ENCODE measurements around the gene MAU2. TPM values are rescaled to one million over a fixed set of nuclear protein-coding genes. Genes with fewer than 3 reads are reported as not detected.

Gene MAU2
- total and polyA plus RNA-seq, 4 donors = 7.5 to 31.0 (median 17.9) TPM

DNA sequence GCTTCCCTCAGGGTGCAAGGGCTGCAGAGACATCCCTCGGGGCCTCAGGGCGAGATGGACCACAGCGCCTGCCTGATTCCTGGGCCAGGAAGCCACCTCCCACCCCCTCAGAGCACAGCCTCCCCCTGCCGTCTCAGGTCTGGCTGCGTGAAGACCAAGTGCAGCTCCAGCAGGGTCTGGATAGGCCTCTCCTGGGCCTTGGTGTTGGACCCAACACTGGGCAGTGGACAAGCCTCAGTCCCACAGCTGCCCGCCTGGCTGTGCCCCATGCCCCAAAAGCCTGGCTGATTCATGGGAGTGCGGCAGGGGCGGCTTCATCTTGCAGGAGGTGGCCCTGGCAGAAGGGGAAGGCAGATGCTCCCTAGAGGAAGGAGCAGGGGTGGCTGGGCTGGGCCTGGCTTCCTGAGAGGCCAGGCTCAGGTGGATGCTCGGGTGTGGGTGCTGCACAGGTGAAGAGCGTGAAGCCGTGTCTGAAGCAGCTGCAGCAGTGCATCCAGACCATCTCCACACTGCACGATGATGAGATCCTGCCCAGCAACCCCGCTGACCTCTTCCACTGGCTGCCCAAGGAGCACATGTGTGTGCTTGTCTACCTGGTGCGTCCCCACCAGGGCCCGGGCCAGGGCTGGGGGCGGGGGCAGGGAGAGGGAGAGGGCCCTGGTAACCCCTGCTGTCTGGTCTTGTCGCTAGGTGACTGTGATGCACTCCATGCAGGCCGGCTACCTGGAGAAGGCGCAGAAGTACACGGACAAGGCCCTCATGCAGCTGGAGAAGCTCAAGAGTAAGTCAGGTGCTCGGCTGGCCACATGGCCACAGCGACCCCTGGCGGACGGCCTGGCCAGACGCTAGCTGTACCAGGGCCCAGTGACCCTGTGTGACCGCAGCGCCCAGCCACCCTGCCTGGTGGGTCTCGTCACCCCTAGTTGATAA lies 21.7 kb downstream of the MAU2 start:
- Histone ChIP-seq H3K27me3 (ENCODE audit: control insufficient read depth in 4 of 4, insufficient read depth in 4 of 4, low read length in 3 of 4) (no peaks in the 10 kb centered on the region), H3K9me3 (ENCODE audit: control insufficient read depth in 4 of 4, low read length in 3 of 4) (no peaks in the 10 kb centered on the region), H3K27ac (ENCODE audit: low read depth in 1 of 2, low read length in 2 of 2) (no peak overlapping the region), H3K4me3 (ENCODE audit: low read depth in 1 of 3, low read length in 3 of 3) (no peak overlapping the region), H3K4me1 (ENCODE audit: control insufficient read depth in 4 of 4, insufficient read depth in 4 of 4, low read length in 3 of 4) (no peaks in the 10 kb centered on the region), H3K9ac (ENCODE audit: low read depth in 1 of 2, low read length in 2 of 2) (no peak overlapping the region), H3K36me3 (ENCODE audit: control insufficient read depth in 4 of 4, insufficient read depth in 3 of 4, low read depth in 1 of 4, low read length in 3 of 4) (peaks cover 11 to 74% (median 48%) of the 10 kb centered on the region in 4 donors)
- DNase-seq (ENCODE audit: low spot score) = peak; percentile 78
- TF ChIP-seq JUND (IDR thresholded peaks at IDR 0.05) (no peak), RAD21 (IDR thresholded peaks at IDR 0.05) (peak; percentile 73 to 84), RXRA (IDR thresholded peaks at IDR 0.05) (peak in 1 of 2 donors; percentile 64)
- TF ChIP-seq, protein P1, sequence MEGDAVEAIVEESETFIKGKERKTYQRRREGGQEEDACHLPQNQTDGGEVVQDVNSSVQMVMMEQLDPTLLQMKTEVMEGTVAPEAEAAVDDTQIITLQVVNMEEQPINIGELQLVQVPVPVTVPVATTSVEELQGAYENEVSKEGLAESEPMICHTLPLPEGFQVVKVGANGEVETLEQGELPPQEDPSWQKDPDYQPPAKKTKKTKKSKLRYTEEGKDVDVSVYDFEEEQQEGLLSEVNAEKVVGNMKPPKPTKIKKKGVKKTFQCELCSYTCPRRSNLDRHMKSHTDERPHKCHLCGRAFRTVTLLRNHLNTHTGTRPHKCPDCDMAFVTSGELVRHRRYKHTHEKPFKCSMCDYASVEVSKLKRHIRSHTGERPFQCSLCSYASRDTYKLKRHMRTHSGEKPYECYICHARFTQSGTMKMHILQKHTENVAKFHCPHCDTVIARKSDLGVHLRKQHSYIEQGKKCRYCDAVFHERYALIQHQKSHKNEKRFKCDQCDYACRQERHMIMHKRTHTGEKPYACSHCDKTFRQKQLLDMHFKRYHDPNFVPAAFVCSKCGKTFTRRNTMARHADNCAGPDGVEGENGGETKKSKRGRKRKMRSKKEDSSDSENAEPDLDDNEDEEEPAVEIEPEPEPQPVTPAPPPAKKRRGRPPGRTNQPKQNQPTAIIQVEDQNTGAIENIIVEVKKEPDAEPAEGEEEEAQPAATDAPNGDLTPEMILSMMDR (IDR thresholded peaks at IDR 0.05; ENCODE audit: low read depth, low read length, missing input control) = peak; percentile 74
- TF ChIP-seq, protein P2, sequence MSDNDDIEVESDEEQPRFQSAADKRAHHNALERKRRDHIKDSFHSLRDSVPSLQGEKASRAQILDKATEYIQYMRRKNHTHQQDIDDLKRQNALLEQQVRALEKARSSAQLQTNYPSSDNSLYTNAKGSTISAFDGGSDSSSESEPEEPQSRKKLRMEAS (IDR thresholded peaks at IDR 0.05) = no peak
- TF ChIP-seq, protein P3, sequence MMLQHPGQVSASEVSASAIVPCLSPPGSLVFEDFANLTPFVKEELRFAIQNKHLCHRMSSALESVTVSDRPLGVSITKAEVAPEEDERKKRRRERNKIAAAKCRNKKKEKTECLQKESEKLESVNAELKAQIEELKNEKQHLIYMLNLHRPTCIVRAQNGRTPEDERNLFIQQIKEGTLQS (IDR thresholded peaks at IDR 0.05) = no peak
- WGBS = 67% methylated on average over 28 of the region's 28 CpGs

DNA sequence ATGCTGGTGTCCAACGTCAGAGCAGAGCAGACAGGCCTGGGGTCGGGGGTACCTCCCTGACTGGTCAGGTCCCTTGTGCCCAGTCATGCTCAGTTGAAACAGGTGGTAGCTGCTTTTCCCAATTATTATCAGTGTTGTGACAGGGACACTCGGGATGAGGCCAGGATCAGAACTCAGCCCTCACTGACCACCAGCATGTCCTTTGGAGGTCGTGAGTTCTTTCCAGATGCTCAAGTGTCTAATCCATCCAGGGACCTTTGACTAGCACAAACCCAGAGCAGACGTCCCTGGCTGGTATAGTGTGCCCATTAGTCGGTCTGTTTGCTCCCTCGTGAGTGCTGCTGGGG lies 22.4 kb downstream of the MAU2 start:
- Histone ChIP-seq H3K9me3 (ENCODE audit: control insufficient read depth in 4 of 4, low read length in 3 of 4) (no peaks in the 10 kb centered on the region), H3K9ac (ENCODE audit: low read depth in 1 of 2, low read length in 2 of 2) (no peak overlapping the region), H3K27me3 (ENCODE audit: control insufficient read depth in 4 of 4, insufficient read depth in 4 of 4, low read length in 3 of 4) (no peaks in the 10 kb centered on the region), H3K4me3 (ENCODE audit: low read depth in 1 of 3, low read length in 3 of 3) (no peak overlapping the region), H3K4me1 (ENCODE audit: control insufficient read depth in 4 of 4, insufficient read depth in 4 of 4, low read length in 3 of 4) (no peaks in the 10 kb centered on the region), H3K27ac (ENCODE audit: low read depth in 1 of 2, low read length in 2 of 2) (no peak overlapping the region), H3K36me3 (ENCODE audit: control insufficient read depth in 4 of 4, insufficient read depth in 3 of 4, low read depth in 1 of 4, low read length in 3 of 4) (peaks cover 7 to 74% (median 46%) of the 10 kb centered on the region in 4 donors)
- WGBS = 69% methylated on average over 7 of the region's 7 CpGs
- TF ChIP-seq, protein P2 (IDR thresholded peaks at IDR 0.05) = no peak
- TF ChIP-seq NR2F2 (IDR thresholded peaks at IDR 0.05) (no peak), GABPA (IDR thresholded peaks at IDR 0.05 in 1 of 2, conservative IDR thresholded peaks at IDR 0.05 in 1 of 2) (no peak), JUND (IDR thresholded peaks at IDR 0.05) (no peak), HNF4G (IDR thresholded peaks at IDR 0.05) (no peak), YY1 (IDR thresholded peaks at IDR 0.05) (no peak), HNF4A (conservative IDR thresholded peaks at IDR 0.05) (no peak), RAD21 (IDR thresholded peaks at IDR 0.05) (no peak), FOXA2 (IDR thresholded peaks at IDR 0.05) (no peak), SP1 (IDR thresholded peaks at IDR 0.05) (no peak), FOXA1 (IDR thresholded peaks at IDR 0.05) (no peak)
- TF ChIP-seq, protein P1 (IDR thresholded peaks at IDR 0.05; ENCODE audit: low read depth, low read length, missing input control) = no peak
- TF ChIP-seq, protein P4, sequence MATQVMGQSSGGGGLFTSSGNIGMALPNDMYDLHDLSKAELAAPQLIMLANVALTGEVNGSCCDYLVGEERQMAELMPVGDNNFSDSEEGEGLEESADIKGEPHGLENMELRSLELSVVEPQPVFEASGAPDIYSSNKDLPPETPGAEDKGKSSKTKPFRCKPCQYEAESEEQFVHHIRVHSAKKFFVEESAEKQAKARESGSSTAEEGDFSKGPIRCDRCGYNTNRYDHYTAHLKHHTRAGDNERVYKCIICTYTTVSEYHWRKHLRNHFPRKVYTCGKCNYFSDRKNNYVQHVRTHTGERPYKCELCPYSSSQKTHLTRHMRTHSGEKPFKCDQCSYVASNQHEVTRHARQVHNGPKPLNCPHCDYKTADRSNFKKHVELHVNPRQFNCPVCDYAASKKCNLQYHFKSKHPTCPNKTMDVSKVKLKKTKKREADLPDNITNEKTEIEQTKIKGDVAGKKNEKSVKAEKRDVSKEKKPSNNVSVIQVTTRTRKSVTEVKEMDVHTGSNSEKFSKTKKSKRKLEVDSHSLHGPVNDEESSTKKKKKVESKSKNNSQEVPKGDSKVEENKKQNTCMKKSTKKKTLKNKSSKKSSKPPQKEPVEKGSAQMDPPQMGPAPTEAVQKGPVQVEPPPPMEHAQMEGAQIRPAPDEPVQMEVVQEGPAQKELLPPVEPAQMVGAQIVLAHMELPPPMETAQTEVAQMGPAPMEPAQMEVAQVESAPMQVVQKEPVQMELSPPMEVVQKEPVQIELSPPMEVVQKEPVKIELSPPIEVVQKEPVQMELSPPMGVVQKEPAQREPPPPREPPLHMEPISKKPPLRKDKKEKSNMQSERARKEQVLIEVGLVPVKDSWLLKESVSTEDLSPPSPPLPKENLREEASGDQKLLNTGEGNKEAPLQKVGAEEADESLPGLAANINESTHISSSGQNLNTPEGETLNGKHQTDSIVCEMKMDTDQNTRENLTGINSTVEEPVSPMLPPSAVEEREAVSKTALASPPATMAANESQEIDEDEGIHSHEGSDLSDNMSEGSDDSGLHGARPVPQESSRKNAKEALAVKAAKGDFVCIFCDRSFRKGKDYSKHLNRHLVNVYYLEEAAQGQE (IDR thresholded peaks at IDR 0.05) = no peak
- TF ChIP-seq, protein P5, sequence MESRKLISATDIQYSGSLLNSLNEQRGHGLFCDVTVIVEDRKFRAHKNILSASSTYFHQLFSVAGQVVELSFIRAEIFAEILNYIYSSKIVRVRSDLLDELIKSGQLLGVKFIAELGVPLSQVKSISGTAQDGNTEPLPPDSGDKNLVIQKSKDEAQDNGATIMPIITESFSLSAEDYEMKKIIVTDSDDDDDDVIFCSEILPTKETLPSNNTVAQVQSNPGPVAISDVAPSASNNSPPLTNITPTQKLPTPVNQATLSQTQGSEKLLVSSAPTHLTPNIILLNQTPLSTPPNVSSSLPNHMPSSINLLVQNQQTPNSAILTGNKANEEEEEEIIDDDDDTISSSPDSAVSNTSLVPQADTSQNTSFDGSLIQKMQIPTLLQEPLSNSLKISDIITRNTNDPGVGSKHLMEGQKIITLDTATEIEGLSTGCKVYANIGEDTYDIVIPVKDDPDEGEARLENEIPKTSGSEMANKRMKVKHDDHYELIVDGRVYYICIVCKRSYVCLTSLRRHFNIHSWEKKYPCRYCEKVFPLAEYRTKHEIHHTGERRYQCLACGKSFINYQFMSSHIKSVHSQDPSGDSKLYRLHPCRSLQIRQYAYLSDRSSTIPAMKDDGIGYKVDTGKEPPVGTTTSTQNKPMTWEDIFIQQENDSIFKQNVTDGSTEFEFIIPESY (IDR thresholded peaks at IDR 0.05) = no peak
- no peak for DNase-seq (ENCODE audit: low spot score)
